SH-SY5Y (cell line): ENCODE results near the gene ZBTB16.

ENCODE experiments used
- GATA2 ChIP-seq: IDR thresholded peaks from 2 replicates; pipeline ENCODE4 v1.6.1; 2011; ENCODE audit warnings: mild to moderate bottlenecking, low read depth, low read length
- GATA3 ChIP-seq: IDR thresholded peaks from 2 replicates; pipeline ENCODE4 v1.6.1; 2011; ENCODE audit warnings: low read depth, mild to moderate bottlenecking, low read length, moderate library complexity

DNA sequence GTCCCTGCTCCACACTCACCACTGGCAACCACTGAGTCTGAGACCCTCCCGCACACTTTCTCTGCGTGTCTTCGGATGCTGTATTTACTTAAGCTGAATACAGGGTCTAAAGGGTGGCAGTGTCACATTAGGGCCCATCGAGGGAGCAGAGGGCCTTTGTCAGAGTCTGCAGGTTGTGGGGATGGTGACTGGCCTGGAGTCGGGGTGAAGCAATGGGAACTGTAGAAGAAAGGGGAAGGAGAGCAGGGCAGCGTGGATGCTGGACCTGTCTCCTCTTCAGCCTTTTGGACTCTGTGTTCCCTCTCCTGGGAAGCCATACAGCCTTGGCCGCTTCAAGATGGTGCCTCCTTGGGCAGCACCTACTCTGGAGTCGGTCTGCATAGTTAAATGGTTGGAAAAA lies 61.1 kb downstream of the ZBTB16 start:
- TF ChIP-seq GATA2, result no peak
- no peak for TF ChIP-seq GATA3
